Measurements from ENCODE around the gene INSRR. TPM values are rescaled to one million over a fixed set of nuclear protein-coding genes. Genes with fewer than 3 reads are reported as not detected.

The INSRR gene
- total and polyA plus RNA-seq, 9 of the 15 experiments (the other 6 are each of a cell fraction or from before 2014, with no cell fraction given): 0.03 to 0.18 (median 0.06) TPM; not detected in 3

DNA sequence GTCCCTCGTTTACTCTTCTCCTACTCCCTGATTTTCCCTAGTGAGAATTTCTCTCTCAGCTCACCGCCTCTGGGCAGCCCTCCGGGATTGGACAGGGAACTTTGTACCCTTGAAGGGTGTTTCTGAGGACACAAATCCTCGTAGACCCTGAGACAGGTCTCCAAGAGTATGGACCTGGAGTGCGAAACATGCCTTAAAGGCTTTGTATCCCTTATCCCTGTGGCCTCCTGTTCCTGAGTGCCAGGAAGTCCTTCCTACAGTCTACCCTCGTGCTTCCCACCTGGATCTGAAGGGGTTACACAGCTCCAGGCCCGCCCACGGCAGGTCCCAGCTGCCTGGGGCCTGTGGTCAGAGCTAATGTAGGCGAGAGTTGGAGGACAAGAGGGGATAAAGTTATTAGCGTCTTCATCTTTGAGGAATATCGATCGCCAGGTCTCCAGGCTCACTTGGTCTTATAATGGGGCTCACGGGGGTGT, 27.0 kb upstream of the INSRR start (continued):
- TF ChIP-seq MGA (IDR thresholded peaks at IDR 0.05) (no peak), NFIX (CRISPR knock-in tag; IDR thresholded peaks at IDR 0.05; ENCODE audit: low read depth) (no peak), ADNP (tag; IDR thresholded peaks at IDR 0.05) (peak; percentile 64; the same call in 1 of the 2 replicates), RBBP5 (IDR thresholded peaks at IDR 0.05; ENCODE audit: borderline replicate concordance, insufficient read depth, low read length, poor library complexity, severe bottlenecking) (no peak), PURB (CRISPR knock-in tag; IDR thresholded peaks at IDR 0.05; ENCODE audit: low read depth) (no peak), NUFIP1 (IDR thresholded peaks at IDR 0.05; ENCODE audit: partially characterized antibody) (no peak), ZNF589 (CRISPR knock-in tag; IDR thresholded peaks at IDR 0.05; ENCODE audit: low read depth) (no peak)

Data from K562 (cell line).